Left renal pelvis (tissue), 4 donors: ENCODE results near the gene PADI1. TPM values are rescaled to one million over a fixed set of nuclear protein-coding genes. Genes with fewer than 3 reads are reported as not detected.

Experiments
- DNase-seq, 4 donors: peaks; one replicate each; pipeline ENCODE4 v3.0.0-alpha.2; 2013; ENCODE audit warnings: low read depth in 4 of 4, low spot score in 3 of 4
- polyA plus RNA-seq, 4 donors: library from polyadenylated mRNA; unstranded; fragments of 120-200 nt; gene quantifications; one replicate each; pipeline ENCODE4 v1.2.1, GENCODE V29; 2013; ENCODE audit not compliant: insufficient read length in 4 of 4

PADI1 gene
- polyA plus RNA-seq, 4 donors = 0.14 TPM; not detected in 3

DNA sequence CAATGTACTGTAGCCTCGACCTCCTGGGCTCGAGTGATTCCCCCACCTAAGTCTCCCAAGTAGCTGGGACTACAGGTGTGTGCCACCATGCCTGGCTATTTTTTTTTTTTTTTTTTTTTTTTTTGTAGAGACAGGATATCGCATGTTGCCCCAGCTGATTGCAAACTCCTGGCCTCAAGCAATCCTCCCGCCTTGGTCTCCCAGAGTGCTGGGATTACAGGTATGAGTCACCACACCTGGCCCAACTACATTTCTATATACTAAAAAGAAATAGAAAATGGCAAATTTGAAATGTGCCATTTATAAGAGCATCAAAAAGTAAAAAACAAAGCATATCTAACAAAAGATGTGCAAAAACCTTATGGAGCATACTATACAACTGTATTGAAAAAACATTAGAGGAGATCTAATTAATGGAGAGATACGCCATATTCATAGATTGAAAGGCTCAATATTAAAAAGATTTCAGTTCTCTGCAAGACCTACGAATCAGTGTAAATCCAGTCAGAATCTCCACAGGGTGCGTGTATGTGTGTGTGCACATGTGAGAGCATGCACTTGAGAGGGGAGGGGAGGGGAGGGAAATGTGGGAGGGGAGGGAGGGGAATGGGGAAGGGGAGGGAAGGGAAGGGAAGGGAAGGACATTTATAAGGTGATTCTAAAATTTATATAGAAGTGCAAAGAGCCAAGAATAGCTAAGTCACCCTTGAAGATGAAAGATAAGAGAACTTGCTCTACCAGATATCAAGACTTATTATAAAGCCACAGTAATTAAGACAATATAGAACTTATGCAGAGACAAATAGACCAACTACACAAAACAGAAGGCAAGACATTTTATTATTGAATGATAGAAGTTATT, 87.6 kb downstream of the PADI1 start:
- DNase-seq = no peak

DNA sequence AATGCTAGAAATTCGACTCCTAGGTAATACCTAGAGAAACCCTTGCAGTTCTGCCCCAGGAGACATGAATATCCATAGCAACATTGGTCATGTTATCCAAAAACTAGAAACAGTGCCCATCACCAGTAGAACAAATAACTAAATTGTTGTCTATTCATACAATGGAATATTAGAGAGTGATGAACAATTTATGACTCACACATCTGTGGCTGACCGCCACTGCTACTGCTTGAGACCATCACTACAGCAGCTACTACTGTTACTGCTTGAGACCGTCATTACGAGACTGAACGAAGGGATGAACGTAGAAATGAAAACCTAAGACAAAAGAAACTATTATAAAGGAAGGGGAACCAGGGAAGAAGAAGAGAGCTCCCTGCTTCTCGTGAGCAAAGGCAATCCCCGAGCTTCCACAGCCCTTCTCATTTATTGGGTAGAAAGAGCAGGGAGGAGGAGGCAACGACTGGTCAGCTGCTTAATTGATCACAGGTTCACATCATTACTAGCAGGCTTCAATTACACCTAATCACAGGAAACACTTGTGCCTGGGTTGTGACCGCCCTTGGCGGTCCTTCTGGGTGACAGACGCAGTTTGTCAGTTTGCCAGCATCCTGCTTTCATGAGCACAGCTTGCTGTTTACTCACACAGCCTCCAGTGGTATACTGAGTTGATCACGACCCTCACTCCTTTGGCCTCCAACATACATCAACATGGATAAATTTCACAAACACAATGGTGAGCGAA, 88.9 kb downstream of the PADI1 start:
- DNase-seq = no peak

DNA sequence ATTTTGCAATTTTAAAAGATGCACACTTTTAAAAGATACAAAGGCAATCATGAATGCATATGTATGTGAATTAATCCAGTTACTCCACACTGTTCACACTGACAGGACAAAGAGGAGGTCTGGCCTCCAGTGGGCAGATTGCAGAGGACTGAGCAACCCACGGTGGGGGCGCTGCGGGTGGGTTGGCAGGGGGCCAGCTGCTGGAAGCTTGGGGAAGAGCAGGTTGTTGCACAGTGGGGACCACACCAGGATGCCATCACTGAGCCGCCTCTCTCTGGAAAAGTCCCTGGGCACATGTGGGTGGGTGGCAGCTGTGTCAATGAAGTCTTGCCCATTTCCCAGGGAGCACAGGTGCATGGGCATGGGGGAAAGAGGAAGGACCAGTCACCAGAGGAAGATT, 90.4 kb downstream of the PADI1 start:
- no peak for DNase-seq

Other genes starting within 250 kb of the PADI1 start
- gene MFAP2, start 224.5 kb upstream of the PADI1 start, polyA plus RNA-seq = 100 to 1,000 TPM; 204 to 582 (median 224) TPM
- gene ATP13A2, start 193.2 kb upstream of the PADI1 start, polyA plus RNA-seq = 10 to 100 TPM; 25.5 to 38.0 (median 30.1) TPM
- 100 to 1,000 TPM in 3 of 4 donors, 10 to 100 TPM in 1; 87.5 to 163 (median 146) TPM for gene SDHB, start 151.1 kb upstream of the PADI1 start, polyA plus RNA-seq
- gene PADI2, start 85.7 kb upstream of the PADI1 start, polyA plus RNA-seq = 1 to 10 TPM in 3 of 4 donors, under 1 TPM in 1; 0.35 to 3.3 (median 2.4) TPM
- gene PADI3, start 44.0 kb downstream of the PADI1 start, polyA plus RNA-seq = under 1 TPM in 3 of 4 donors, not detected in 1; 0.06 to 0.23 (median 0.09) TPM
- 1 to 10 TPM in 1 of 4 donors, under 1 TPM in 3; 0.39 to 1.4 (median 0.66) TPM for gene PADI4, start 103.1 kb downstream of the PADI1 start, polyA plus RNA-seq
- not detected for gene PADI6, start 167.1 kb downstream of the PADI1 start, polyA plus RNA-seq
- gene RCC2, start 234.5 kb downstream of the PADI1 start, polyA plus RNA-seq = 100 to 1,000 TPM in 1 of 4 donors, 10 to 100 TPM in 3; 50.7 to 103 (median 98.3) TPM